GM21576 (cell line): ENCODE results near the gene SLC35F4.
"Not testable (repeated sequence)": the region's sequence is repeated elsewhere in the genome, so short reads cannot be mapped to it uniquely, and the experiment has no call there.

ENCODE experiments used
- ATAC-seq: cut with Tn5 transposase; IDR thresholded peaks from one replicate; pipeline ENCODE4 v1.9.1; 2021; ENCODE audit warnings: mild to moderate bottlenecking, moderate library complexity; ENCODE audit not compliant: unreplicated experiment

SLC35F4 gene

GRCh38 chr14:57732463-57733285 lies 133.2 kb downstream of the SLC35F4 start:
- no peak for ATAC-seq

DNA sequence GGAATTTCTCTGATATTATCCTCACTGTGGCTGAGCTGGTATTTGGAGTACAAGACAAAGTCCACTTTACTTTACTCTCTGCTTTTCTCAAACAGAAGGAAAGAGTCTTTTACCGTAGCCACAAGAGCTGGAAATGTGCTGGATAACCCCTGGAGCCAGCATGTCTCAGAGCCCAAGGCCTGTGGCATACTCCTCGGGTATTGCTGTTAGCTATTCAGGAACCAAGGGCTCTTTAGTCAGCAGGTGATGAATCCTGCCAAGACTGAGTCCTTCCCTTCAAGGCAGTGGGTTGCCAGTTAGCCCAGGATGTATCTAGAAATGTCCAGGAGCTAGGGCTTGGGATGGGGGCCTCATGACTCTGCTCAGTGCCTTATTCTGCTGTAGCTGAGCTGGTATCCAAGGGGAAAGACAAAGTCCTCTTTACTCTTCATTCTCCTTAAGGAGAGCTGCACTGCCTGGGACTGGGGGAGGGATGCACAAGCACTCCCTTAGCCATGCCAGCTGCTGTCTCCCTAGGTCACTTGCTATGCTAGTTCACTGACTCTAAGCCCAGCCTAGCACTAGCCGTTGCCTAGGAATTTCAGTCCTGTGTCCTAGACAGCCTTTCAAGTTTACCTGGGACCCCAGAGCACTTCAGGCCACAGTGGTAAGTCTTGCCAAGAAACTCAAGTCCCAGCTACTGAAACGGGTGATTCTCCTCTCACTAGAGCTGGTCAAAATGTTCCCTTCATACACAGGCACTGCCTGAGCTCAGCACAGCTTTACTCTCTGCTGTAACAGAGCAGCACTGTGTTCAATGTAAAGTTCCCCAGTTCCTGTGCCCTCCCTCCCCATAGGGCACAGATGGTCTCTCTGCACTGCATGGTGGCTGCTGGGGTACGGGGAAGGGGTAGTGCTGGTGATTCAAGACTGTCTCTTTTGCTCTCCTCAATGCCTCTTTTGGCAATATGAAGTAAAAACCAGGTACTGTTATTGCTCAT lies 136.4 kb downstream of the SLC35F4 start:
- no peak for ATAC-seq

DNA sequence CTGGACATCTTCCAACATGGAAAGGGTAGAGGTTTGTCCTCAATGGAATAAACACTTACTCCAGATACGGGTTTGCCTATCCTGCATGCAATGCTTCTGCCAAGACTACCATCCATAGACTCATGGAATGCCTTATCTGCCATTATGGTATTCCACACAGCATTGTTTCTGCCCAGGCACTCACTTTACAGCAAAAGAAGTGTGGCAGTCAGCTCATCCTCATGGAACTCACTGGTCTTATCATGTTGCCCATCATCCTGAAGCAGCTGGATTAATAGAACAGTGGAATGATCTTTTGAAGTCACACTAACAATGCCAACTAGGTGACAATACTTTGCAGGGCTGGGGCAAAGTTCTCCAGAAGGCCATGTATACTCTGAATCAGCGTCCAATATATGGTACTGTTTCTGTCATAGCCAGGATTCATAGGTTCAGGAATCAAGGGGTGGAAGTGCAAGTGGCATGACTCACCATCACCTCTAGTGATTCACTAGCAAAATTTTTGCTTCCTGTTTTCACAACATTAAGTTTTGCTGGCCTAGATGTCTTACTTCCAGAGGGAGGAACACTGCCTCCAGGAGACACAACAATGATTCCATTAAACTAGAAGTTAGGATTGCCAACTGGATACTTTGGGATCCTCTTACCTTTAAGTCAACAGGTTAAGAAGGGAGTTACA lies 140.4 kb downstream of the SLC35F4 start:
- ATAC-seq = no peak

DNA sequence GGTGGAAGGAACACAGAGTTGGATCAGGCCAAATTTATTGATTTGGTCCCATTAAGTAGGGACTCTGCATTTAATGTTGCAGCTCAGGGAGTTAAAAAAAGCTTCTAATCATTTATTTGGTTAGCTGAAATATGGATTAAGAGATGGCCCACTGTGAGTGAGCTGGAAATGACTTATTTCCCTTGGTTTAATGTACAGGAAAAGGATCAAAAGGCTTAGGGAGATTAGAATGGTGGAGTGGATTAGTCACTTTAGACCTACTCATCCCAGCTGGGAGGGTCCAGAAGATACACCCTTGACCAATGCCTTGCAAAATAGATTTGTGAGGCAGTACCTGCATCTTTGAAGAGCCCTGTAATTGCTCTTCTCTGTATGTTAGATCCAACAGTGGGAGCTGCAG lies 143.8 kb downstream of the SLC35F4 start:
- not testable (repeated sequence) for ATAC-seq

GRCh38 chr14:57714487-57714931 lies 151.4 kb downstream of the SLC35F4 start:
- no peak for ATAC-seq

- no peak for ATAC-seq
These were observed 153.2 kb downstream of the SLC35F4 start for GRCh38 chr14:57712698-57713097.

DNA sequence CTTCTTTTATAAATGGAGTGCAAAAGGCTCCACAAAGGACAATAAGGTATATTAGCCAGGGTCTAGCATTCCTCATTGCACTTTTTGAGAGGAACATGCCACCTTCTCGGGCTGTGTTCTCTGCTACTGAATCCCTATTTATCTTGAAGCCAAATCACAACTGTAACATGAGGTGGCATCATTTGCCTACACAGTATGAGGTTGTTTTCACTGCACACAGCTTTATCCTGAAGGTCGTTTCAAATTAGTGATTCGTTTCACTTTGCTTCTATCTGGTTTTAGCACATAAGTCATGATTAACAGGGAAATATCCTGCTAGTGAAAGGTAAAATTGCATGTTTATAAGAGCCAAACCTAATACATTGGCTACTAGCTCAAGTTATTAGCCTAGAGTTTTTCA lies 153.8 kb downstream of the SLC35F4 start:
- ATAC-seq = no peak

DNA sequence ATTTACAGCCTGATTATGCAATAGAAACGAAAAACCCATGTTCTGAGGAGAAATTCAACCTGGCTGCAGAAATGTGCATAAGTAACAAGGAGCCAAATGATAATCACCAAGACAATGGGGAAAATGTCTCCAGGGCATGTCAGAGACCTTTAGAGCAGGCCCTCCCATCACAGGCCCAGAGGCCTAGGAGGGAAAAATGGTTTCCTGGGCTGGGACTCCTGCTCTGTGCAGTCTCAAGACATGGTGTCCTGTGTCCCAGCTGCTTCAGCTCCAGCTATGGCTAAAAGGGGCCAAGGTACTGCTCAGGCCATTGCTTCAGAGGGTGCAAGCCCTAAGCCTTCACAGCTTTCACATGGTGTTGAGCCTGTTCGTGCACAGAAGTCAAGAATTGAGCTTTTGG lies 156.0 kb downstream of the SLC35F4 start:
- ATAC-seq = no peak

- not testable (repeated sequence) for ATAC-seq
These were observed 156.8 kb downstream of the SLC35F4 start for GRCh38 chr14:57709086-57709485.

DNA sequence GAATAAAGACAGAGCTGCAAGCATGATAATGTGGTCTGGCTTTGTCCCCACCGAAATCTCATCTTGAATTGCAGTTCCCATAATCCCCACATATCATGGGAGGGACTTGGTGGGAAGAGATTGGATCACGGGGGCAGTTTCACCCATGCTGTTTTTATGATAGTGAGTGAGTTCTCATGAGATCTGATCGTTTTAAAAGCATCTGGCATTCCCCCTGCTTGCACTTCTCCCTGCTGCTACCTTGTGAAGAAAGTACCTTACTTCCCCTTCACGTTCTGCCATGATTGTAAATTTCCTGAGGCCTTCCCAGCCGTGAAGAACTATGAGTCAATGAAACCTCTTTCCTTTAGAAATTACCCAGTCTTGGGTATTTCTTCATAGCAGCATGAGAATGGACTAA lies 158.7 kb downstream of the SLC35F4 start:
- no peak for ATAC-seq

GRCh38 chr14:57704763-57705162 lies 161.1 kb downstream of the SLC35F4 start:
- ATAC-seq = no peak

GRCh38 chr14:57699947-57700346 lies 165.9 kb downstream of the SLC35F4 start:
- ATAC-seq = no peak

DNA sequence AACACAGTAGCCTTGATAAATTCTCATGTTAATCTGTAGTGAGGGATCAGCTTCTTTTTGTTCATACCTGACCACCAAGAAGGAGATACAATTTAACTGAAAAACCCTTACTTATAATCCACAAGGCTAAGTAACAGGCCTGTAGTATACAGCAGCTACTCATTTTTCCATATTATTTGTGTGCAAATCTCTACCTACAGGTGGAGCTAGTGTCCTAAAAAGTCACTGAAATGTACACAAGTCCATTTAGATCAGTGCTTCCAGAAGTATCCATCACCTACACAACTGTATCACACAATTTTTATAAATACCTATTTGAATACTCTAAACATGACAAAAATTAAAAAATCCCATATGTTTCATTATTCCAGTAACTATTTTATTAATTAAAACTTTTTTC lies 173.2 kb downstream of the SLC35F4 start:
- ATAC-seq = no peak

- ATAC-seq = no peak
These were observed 178.5 kb downstream of the SLC35F4 start for GRCh38 chr14:57687416-57687815.

DNA sequence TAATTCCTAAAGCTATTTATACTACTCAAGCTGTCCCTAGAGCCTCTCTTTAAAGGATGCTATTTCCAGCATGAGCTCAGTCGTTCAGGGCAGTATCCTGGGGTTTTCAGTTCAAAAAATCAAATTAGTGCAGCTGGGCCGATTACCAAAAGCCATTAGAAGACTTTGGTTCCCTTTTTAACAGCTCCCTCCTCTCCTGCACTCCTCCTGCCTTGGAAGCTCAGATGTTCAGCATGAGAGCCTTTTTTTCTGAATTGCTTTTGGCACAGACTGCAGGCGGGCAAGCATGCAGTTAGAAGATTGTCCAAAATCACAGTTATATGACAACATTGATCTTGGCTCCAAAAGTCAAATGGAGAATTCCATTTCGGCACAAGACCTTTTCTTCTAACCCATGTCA lies 179.6 kb downstream of the SLC35F4 start:
- ATAC-seq = no peak

DNA sequence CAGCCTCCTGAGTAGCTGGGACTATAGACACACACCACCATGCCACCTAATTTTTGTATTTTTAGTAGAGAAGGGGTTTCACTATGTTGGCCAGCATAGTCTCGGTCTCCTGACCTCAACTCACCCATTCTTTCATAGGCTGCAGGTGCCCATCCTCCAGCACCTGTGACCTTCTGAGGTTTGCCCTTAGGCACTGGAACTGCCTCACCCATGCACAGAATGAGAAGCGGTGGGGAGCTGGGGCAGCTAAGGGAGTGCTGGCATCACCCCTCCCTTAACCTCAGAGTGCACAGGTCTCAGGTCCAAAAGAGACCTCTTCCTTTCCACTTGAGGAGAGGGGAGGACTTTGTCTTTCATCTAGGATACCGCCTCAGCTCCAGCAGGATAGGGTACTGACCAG lies 194.9 kb downstream of the SLC35F4 start:
- no peak for ATAC-seq

- ATAC-seq = no peak
These were observed 205.7 kb downstream of the SLC35F4 start for GRCh38 chr14:57660208-57660607.

GRCh38 chr14:57659052-57659451 lies 206.8 kb downstream of the SLC35F4 start:
- ATAC-seq = no peak

DNA sequence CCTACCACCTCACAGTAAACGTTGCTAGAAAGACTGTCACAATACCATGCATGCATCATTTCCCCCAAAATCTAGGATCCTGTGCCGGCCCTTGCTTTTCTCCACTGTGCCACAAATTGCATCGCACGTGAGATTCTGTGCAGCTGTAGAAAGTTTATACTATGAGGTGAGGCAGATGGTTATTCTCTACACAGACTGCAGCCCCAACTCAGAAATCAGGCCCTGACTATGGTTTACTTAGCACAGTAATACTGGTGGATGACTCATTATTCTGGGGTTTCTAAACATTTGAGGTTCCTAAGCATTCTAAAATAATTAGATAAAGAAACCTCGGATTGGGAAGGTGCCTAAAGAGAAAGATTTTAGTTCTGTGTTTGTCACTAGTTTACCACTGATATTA lies 208.4 kb downstream of the SLC35F4 start:
- no peak for ATAC-seq

DNA sequence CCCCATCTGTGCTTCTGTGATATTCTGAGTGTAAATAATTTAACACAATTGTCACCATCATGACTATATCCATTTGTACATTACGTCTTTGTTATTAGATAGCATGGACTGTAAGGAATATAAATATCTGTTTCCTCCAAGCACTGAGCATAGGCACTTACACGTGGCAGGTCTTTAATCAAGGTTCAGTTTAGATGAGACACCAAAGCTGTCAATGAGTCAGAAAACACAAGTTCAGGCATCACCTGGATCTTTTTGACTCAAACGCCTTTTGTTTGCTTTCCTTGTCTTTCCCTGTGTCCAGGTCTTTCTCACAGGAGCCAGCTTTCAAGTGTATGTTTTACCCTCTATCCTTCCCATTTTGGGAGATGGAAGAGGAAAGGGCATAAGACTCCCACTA lies 209.0 kb downstream of the SLC35F4 start:
- ATAC-seq = no peak

- no peak for ATAC-seq
These were observed 213.1 kb downstream of the SLC35F4 start for GRCh38 chr14:57652769-57653168.
